HAP-1 (cell line): ENCODE results near the gene SZT2.

Experiments used
- DNase-seq, 2 experiments: peaks; one replicate each; pipeline ENCODE4 v3.0.0-alpha.2; 2016 to 2020; ENCODE audit warnings: low spot score in 2 of 2
- H3K27me3 ChIP-seq: fragments of 250-450 bp; sonication (Bioruptor Pico); 2 replicates; pipeline ENCODE4 v1.5.1; 2020; ENCODE audit warnings: low read depth, mild to moderate bottlenecking, moderate library complexity
- H3K36me3 ChIP-seq: fragments of 250-450 bp; sonication (Bioruptor Pico); replicated peaks from 2 replicates; pipeline ENCODE4 v1.5.1; 2020; ENCODE audit warnings: mild to moderate bottlenecking
- H3K4me1 ChIP-seq: fragments of 250-450 bp; sonication (Bioruptor Pico); 2 replicates; pipeline ENCODE4 v1.5.1; 2020; ENCODE audit warnings: mild to moderate bottlenecking
- H3K4me3 ChIP-seq: fragments of 250-450 bp; sonication (Bioruptor Pico); 2 replicates; pipeline ENCODE4 v1.5.1; 2020; ENCODE audit warnings: mild to moderate bottlenecking, moderate library complexity
- H3K9me3 ChIP-seq: fragments of 250-450 bp; sonication (Bioruptor Pico); 2 replicates; pipeline ENCODE4 v1.5.1; 2020; ENCODE audit warnings: mild to moderate bottlenecking, moderate library complexity
- in situ Hi-C: fragments of 300-500 bp; cut with MboI; formaldehyde crosslinking; loops from 3 replicates; pipeline ENCODE4 v1.14.3; 2020; ENCODE audit warnings: low sequenced_read_pairs, inconsistent platforms, mixed read lengths

The SZT2 gene

GRCh38 chr1:43431676-43432075 lies 42.0 kb downstream of the SZT2 start:
- H3K4me1 ChIP-seq = no peaks in the 10 kb centered on the region
- DNase-seq = no peak
- H3K36me3 ChIP-seq = peaks cover 73% of the 10 kb centered on the region
- H3K9me3 ChIP-seq = no peaks in the 10 kb centered on the region
- no peak overlapping the region for H3K4me3 ChIP-seq
- H3K27me3 ChIP-seq = no peaks in the 10 kb centered on the region
- in situ Hi-C loops = no loop called here

GRCh38 chr1:43432171-43432860 lies 42.6 kb downstream of the SZT2 start:
- no peak overlapping the region for H3K4me3 ChIP-seq
- H3K36me3 ChIP-seq = peaks cover 67% of the 10 kb centered on the region
- DNase-seq = no peak
- no peaks in the 10 kb centered on the region for H3K9me3 ChIP-seq
- in situ Hi-C loops = no loop called here
- no peaks in the 10 kb centered on the region for H3K4me1 ChIP-seq
- H3K27me3 ChIP-seq = no peaks in the 10 kb centered on the region

- no peaks in the 10 kb centered on the region for H3K4me1 ChIP-seq
- no peak overlapping the region for H3K4me3 ChIP-seq
- H3K36me3 ChIP-seq = peaks cover 61% of the 10 kb centered on the region
- no peaks in the 10 kb centered on the region for H3K27me3 ChIP-seq
- DNase-seq = no peak
- in situ Hi-C loops = no loop called here
- no peaks in the 10 kb centered on the region for H3K9me3 ChIP-seq
These were observed 43.2 kb downstream of the SZT2 start for GRCh38 chr1:43432907-43433306.

GRCh38 chr1:43434256-43434655 lies 44.6 kb downstream of the SZT2 start:
- in situ Hi-C loops = no loop called here
- Histone ChIP-seq H3K4me3 (no peak overlapping the region), H3K4me1 (no peaks in the 10 kb centered on the region), H3K9me3 (no peaks in the 10 kb centered on the region), H3K36me3 (peaks cover 59% of the 10 kb centered on the region), H3K27me3 (no peaks in the 10 kb centered on the region)
- DNase-seq = no peak

GRCh38 chr1:43435146-43436145 lies 45.7 kb downstream of the SZT2 start:
- no peaks in the 10 kb centered on the region for H3K27me3 ChIP-seq
- no peaks in the 10 kb centered on the region for H3K9me3 ChIP-seq
- in situ Hi-C loops = no loop called here
- no peaks in the 10 kb centered on the region for H3K4me1 ChIP-seq
- H3K36me3 ChIP-seq = peaks cover 59% of the 10 kb centered on the region
- H3K4me3 ChIP-seq = no peak overlapping the region
- DNase-seq = no peak

- H3K4me3 ChIP-seq = no peak overlapping the region
- DNase-seq = no peak
- in situ Hi-C loops = no loop called here
- peaks cover 58% of the 10 kb centered on the region for H3K36me3 ChIP-seq
- no peaks in the 10 kb centered on the region for H3K9me3 ChIP-seq
- H3K27me3 ChIP-seq = no peaks in the 10 kb centered on the region
- no peaks in the 10 kb centered on the region for H3K4me1 ChIP-seq
These were observed 46.7 kb downstream of the SZT2 start for GRCh38 chr1:43436371-43436770.

GRCh38 chr1:43437031-43437973 lies 47.6 kb downstream of the SZT2 start:
- Histone ChIP-seq H3K4me1 (no peaks in the 10 kb centered on the region), H3K27me3 (no peaks in the 10 kb centered on the region), H3K9me3 (no peaks in the 10 kb centered on the region), H3K4me3 (no peak overlapping the region), H3K36me3 (peaks cover 54% of the 10 kb centered on the region)
- no peak for DNase-seq
- in situ Hi-C loops = no loop called here

GRCh38 chr1:43438006-43438405 lies 48.3 kb downstream of the SZT2 start:
- in situ Hi-C loops = no loop called here
- no peak for DNase-seq
- no peaks in the 10 kb centered on the region for H3K27me3 ChIP-seq

GRCh38 chr1:43438576-43438952 lies 48.9 kb downstream of the SZT2 start:
- in situ Hi-C loops = no loop called here
- Histone ChIP-seq H3K36me3 (peaks cover 46% of the 10 kb centered on the region), H3K9me3 (no peaks in the 10 kb centered on the region), H3K27me3 (no peaks in the 10 kb centered on the region), H3K4me1 (no peaks in the 10 kb centered on the region), H3K4me3 (no peak overlapping the region)
- DNase-seq = no peak

More at GRCh38 chr1:43438006-43438405, 48.3 kb downstream of the SZT2 start:
- Histone ChIP-seq H3K4me1 (no peaks in the 10 kb centered on the region), H3K4me3 (no peak overlapping the region), H3K36me3 (peaks cover 49% of the 10 kb centered on the region), H3K9me3 (no peaks in the 10 kb centered on the region)

GRCh38 chr1:43438953-43439581 lies 49.4 kb downstream of the SZT2 start:
- peaks cover 41% of the 10 kb centered on the region for H3K36me3 ChIP-seq

GRCh38 chr1:43439781-43440180 lies 50.1 kb downstream of the SZT2 start:
- Histone ChIP-seq H3K36me3 (peaks cover 35% of the 10 kb centered on the region), H3K4me3 (no peak overlapping the region), H3K9me3 (no peaks in the 10 kb centered on the region), H3K27me3 (no peaks in the 10 kb centered on the region), H3K4me1 (no peaks in the 10 kb centered on the region)
- in situ Hi-C loops = no loop called here
- DNase-seq = no peak

More at GRCh38 chr1:43438953-43439581, 49.4 kb downstream of the SZT2 start:
- DNase-seq = no peak
- Histone ChIP-seq H3K27me3 (no peaks in the 10 kb centered on the region), H3K4me1 (no peaks in the 10 kb centered on the region), H3K4me3 (no peak overlapping the region), H3K9me3 (no peaks in the 10 kb centered on the region)
- in situ Hi-C loops = no loop called here

- H3K4me1 ChIP-seq = no peaks in the 10 kb centered on the region
- H3K4me3 ChIP-seq = no peak overlapping the region
- in situ Hi-C loops = no loop called here
- no peaks in the 10 kb centered on the region for H3K9me3 ChIP-seq
- no peaks in the 10 kb centered on the region for H3K27me3 ChIP-seq
- DNase-seq = no peak
- H3K36me3 ChIP-seq = peaks cover 35% of the 10 kb centered on the region
These were observed 50.7 kb downstream of the SZT2 start for GRCh38 chr1:43440358-43440757.
